ENCODE data around the gene CTSA. TPM values are rescaled to one million over a fixed set of nuclear protein-coding genes. Genes with fewer than 3 reads are reported as not detected.
A peak's percentile ranks its signal among the peaks of the same experiment; 100 is the strongest.

CTSA gene
- total RNA-seq, 1 donor = 61.3 TPM

DNA sequence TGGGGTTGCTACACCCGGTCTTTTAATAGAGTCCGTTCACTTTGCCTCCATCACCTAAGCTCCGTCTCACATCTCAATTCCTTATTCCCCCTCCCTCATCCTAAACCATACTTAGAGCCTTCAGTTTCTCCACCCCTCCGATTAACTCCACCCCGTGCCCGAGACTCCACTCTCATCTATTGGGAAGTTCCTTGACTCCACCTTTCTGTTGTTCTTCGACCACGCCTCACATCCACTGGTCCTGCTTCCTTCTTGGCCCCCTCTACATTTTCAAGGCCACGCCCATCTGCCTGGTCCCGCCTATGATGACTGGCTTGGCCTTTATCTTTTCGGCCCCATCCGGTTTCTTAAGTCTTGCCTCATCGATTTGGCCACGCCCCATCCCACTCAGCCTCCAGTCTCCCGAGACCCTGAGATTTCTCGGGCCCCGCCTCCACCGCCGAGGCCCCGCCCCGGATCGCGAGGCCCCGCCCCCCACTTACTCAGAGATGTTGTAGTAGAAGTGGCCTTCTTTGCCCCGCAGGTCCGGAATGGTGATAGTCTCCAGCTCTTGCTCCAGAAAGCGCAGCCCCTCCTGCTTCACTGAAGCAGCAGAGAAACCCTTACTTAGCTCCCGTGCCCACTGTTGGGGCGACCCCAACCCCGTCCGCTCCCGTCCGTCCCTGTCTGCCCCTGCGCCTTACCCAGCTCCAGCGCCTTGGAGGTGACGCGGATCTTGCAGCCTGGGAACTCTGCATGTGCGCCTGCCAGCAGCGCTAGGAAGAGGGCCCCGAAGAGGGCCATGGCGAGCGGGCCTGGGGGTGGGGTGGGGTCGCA, 19.7 kb downstream of the CTSA start:
- TF ChIP-seq, protein P1, sequence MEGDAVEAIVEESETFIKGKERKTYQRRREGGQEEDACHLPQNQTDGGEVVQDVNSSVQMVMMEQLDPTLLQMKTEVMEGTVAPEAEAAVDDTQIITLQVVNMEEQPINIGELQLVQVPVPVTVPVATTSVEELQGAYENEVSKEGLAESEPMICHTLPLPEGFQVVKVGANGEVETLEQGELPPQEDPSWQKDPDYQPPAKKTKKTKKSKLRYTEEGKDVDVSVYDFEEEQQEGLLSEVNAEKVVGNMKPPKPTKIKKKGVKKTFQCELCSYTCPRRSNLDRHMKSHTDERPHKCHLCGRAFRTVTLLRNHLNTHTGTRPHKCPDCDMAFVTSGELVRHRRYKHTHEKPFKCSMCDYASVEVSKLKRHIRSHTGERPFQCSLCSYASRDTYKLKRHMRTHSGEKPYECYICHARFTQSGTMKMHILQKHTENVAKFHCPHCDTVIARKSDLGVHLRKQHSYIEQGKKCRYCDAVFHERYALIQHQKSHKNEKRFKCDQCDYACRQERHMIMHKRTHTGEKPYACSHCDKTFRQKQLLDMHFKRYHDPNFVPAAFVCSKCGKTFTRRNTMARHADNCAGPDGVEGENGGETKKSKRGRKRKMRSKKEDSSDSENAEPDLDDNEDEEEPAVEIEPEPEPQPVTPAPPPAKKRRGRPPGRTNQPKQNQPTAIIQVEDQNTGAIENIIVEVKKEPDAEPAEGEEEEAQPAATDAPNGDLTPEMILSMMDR (IDR thresholded peaks at IDR 0.05; ENCODE audit: insufficient read depth, low read depth, low read length) = no peak
- peak overlapping the region; percentile 76 for H3K4me3 ChIP-seq (ENCODE audit: low read depth, low read length)
- peak; percentile 99 for DNase-seq (ENCODE audit: low read depth)

DNA sequence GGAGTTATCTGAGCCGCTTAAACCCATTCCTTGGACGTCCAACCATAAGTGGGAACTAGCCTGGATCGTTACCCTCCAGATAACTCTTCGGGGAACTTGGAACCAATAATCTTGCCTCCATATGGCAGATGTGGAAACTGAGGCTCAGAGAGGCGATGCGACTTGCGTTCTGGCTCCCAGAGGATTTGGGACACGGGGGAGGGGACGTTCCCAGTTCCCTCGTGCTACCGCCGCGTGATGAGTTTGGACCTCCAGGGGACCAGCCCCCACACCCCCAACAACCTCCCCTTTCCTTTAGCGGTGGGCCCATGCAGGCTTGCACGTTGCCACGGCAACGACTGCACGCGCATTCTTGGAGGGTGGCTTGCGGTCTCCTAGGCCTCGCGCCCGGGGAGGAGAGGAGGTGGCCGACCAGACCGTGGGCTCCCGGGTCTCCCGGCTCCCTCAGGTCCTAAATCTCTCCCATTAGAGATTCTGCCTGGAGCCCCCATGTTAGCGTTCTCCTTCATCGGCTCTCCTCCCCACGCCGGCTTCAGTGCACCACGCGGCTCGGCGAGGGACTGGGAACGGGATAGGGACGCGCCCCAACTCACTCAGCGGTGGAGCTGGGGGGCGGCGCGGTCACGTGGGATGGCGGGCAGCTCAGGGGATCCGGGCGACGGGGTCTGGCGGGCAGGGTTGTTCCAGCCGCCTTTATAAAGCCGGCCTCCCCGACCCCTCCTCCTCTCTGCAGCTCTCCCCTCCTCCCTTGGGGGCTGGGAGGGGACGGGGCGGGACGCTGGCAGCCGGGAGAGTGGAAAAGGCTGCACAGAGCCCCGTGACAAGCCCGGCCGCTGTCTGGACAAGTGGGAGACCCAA, 20.6 kb downstream of the CTSA start, which contains the start of gene PLTP:
Gene PLTP (minus strand): TSS at position 670 of the 858 bp plus-strand sequence. CDS start 703 bp downstream, outside the sequence.
- peak within 1 kb of the TSS; percentile 76 for H3K4me3 ChIP-seq (ENCODE audit: low read depth, low read length)
- DNase-seq (ENCODE audit: low read depth) = peak; percentile 76
- TF ChIP-seq, protein P1 (IDR thresholded peaks at IDR 0.05; ENCODE audit: insufficient read depth, low read depth, low read length) = no peak

DNA sequence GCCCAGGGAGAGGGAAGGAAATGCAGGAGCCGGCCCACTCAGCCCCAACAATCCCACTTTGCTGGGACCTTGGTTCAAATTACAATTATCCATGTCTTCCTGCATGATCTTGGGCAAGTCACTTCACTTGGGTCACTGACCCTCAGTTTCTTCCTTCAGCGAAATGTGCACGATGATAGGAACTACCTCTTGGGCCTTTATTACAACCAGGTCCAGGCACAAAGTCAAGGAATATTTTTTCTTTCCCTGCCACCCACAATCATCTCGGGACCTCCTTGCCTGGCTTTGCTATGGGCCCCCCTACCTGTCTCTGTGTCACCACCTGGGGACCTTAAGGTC, 21.2 kb downstream of the CTSA start:
- TF ChIP-seq, protein P1 (IDR thresholded peaks at IDR 0.05; ENCODE audit: insufficient read depth, low read depth, low read length) = no peak
- H3K4me3 ChIP-seq (ENCODE audit: low read depth, low read length) = peak overlapping the region; percentile 76

DNA sequence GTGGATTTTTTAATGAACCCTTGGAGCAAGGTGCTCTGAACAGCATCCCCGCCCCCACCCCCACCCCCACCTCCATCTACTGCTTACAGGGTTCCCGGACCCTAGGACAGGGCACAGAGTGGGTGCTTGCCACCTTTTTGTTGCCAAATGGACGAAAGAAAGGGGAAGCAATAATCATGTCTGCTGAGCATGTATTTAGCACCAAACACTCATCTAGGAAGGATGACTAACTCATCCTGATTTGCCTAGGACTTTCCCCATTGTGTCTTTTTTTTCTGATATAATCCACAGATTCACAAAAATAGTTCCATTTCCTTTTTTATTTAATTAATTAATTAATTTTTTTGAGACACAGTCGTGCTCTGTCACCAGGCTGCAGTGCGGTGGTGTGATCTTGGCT, 22.0 kb downstream of the CTSA start:
- TF ChIP-seq, protein P1 (IDR thresholded peaks at IDR 0.05; ENCODE audit: insufficient read depth, low read depth, low read length) = no peak
- DNase-seq (ENCODE audit: low read depth) = no peak
- H3K4me3 ChIP-seq (ENCODE audit: low read depth, low read length) = no peak overlapping the region

More for the DNA sequence above, 21.2 kb downstream of the CTSA start:
- no peak for DNase-seq (ENCODE audit: low read depth)

DNA sequence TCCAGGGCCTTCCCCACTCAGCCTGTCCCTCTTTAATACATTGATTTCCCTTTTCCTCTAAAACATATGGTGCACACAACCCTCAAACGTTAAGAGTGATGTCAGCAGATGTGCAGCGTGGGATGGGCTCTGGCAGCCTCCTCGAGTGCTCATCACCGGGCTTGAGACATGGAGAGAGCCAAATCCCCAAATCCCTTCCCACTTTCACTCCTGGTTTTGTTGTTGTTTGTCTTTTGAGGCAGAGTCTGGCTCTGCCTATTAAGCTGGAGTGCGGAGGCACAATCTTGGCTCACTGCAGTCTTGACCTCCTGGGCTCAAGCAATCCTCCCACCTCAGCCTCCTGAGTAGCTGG, 26.6 kb downstream of the CTSA start:
- no peak overlapping the region for H3K4me3 ChIP-seq (ENCODE audit: low read depth, low read length)
- TF ChIP-seq, protein P1 (IDR thresholded peaks at IDR 0.05; ENCODE audit: insufficient read depth, low read depth, low read length) = no peak
- DNase-seq (ENCODE audit: low read depth) = peak; percentile 76

DNA sequence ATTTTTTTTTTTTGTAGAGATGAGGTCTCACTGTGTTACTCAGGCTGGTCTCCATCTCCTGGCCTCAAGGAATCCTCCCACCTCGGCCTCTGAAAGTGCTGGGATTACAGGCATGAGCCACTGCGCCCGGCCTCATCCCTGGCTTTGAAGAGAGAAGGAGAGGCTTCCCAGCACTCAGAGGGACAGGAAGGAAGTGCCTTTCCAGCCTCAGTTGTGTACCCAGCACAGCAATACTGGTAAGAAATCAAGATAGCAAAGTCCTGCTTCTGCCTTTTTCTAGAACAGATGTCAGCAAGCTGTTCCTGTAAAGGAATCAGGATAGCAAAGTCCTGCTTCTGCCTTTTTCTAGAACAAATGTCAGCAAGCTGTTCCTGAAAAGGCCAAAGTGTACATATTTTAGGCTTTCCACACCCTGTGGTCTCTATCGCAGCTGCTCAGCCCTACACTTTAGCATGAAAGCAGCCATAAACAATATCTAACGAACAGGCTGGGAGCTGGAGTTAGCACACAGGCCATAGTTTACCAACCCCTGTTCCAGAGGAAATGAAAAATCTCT, 27.1 kb downstream of the CTSA start:
- peak; percentile 90 for DNase-seq (ENCODE audit: low read depth)
- TF ChIP-seq, protein P1 (IDR thresholded peaks at IDR 0.05; ENCODE audit: insufficient read depth, low read depth, low read length) = no peak
- no peak overlapping the region for H3K4me3 ChIP-seq (ENCODE audit: low read depth, low read length)
